HL-60 (cell line): ENCODE results near the gene DPYSL5.

Experiments used
- DNase-seq, 2 experiments: peaks; one replicate each; pipeline ENCODE4 v3.0.0-alpha.2; 2010 to 2020; ENCODE audit warnings: low read depth in 1 of 2, low spot score in 1 of 2
- H3K27ac ChIP-seq: fragments of 250-450 bp; sonication (Bioruptor Pico); replicated peaks from 2 replicates; pipeline ENCODE4 v1.5.1; 2020; ENCODE audit warnings: mild to moderate bottlenecking, moderate library complexity
- H3K27me3 ChIP-seq: fragments of 250-450 bp; sonication (Bioruptor Pico); 2 replicates; pipeline ENCODE4 v1.5.1; 2021; ENCODE audit warnings: mild to moderate bottlenecking, moderate library complexity; ENCODE audit not compliant: insufficient read depth, poor library complexity, severe bottlenecking
- H3K4me3 ChIP-seq: replicated peaks from 2 replicates; pipeline ENCODE4 v1.5.1; 2011; ENCODE audit warnings: mild to moderate bottlenecking, control low read depth, low read length; ENCODE audit not compliant: insufficient read depth
- GABPA ChIP-seq: IDR thresholded peaks from 2 replicates; pipeline ENCODE4 v1.6.1; 2012; ENCODE audit warnings: low read depth
- POLR2AphosphoS5 ChIP-seq: IDR thresholded peaks from 2 replicates; pipeline ENCODE4 v1.6.1; 2012; ENCODE audit warnings: low read depth
- SPI1 ChIP-seq: IDR thresholded peaks from 2 replicates; pipeline ENCODE4 v1.6.1; 2012; ENCODE audit warnings: low read depth, mild to moderate bottlenecking, borderline replicate concordance
- TF ChIP-seq, protein P1 (sequence below): IDR thresholded peaks from 2 replicates; pipeline ENCODE4 v1.6.1; 2012; ENCODE audit warnings: low read depth; ENCODE audit not compliant: insufficient replicate concordance
- TF ChIP-seq, protein P2 (sequence below): IDR thresholded peaks from one replicate; pipeline ENCODE4 v1.5.1; 2011; ENCODE audit warnings: low read length, control low read depth, inconsistent platforms; ENCODE audit not compliant: insufficient read depth

DPYSL5 gene

DNA sequence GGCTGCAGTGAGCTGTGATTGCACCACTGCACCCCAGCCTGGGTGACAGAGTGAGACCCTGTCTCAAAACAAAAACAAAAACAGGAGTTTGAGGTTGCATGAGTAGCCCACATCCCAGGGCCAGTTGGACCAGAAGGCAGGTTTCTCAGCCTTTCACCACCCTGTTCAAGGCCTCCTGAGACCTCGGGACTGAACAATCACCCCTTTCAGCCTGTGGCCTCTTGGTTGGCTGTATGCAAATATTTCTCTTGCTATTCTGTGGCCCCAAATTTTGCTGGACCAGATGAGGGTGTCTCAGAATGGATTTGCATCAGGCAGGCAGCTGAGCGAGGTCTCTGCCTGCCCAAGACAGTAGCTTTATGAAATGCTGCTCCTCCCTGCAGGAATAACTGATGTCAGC, 56.9 kb downstream of the DPYSL5 start:
- H3K4me3 ChIP-seq, result no peak overlapping the region
- no peaks in the 10 kb centered on the region for H3K27me3 ChIP-seq
- no peak for DNase-seq

DNA sequence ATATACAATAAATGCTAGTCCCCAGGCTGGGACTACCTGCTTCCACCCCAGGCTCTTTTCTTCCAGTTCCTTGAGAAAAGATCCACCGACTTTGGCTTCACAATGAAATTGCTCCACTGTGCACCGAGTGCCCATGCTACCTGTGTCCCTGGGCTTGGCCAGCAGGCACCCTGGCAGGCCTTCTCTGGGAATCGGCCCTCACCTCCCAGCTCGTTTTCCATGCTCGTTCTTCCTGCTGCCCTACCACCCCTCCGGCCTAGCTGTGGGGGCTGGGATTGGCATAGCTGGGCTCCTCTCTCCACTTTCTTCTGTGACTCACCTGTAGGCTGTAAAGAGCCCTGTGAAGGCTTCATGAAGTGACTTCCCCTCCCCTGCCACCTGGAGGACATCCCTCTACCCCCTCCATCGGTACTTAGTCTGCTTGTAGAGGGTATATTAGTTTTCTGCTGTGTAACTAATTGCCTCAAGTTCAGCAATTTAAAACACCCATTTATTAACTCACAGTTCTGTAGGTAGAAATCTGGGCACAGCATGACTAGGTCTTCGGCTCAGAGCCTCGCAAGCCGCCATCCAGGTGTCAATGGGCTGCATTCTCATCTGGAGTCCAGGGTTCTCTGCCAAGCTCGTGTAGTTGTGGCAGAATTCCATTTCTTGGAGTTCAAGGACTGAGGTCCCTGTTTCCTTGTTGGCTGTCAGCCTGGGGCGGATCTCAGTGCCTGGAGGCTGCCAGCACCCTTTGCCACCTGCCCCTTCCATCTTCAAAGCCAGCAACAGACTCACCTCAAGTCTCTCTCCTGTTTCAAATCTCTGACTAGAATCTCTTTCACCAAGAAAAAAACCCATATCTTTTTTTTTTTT, 57.6 kb downstream of the DPYSL5 start:
- Histone ChIP-seq H3K27ac (no peak overlapping the region), H3K27me3 (no peaks in the 10 kb centered on the region), H3K4me3 (no peak overlapping the region)
- no peak for DNase-seq
- TF ChIP-seq, protein P1, sequence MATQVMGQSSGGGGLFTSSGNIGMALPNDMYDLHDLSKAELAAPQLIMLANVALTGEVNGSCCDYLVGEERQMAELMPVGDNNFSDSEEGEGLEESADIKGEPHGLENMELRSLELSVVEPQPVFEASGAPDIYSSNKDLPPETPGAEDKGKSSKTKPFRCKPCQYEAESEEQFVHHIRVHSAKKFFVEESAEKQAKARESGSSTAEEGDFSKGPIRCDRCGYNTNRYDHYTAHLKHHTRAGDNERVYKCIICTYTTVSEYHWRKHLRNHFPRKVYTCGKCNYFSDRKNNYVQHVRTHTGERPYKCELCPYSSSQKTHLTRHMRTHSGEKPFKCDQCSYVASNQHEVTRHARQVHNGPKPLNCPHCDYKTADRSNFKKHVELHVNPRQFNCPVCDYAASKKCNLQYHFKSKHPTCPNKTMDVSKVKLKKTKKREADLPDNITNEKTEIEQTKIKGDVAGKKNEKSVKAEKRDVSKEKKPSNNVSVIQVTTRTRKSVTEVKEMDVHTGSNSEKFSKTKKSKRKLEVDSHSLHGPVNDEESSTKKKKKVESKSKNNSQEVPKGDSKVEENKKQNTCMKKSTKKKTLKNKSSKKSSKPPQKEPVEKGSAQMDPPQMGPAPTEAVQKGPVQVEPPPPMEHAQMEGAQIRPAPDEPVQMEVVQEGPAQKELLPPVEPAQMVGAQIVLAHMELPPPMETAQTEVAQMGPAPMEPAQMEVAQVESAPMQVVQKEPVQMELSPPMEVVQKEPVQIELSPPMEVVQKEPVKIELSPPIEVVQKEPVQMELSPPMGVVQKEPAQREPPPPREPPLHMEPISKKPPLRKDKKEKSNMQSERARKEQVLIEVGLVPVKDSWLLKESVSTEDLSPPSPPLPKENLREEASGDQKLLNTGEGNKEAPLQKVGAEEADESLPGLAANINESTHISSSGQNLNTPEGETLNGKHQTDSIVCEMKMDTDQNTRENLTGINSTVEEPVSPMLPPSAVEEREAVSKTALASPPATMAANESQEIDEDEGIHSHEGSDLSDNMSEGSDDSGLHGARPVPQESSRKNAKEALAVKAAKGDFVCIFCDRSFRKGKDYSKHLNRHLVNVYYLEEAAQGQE, result no peak
- no peak for TF ChIP-seq GABPA
- no peak for TF ChIP-seq SPI1
- TF ChIP-seq, protein P2, sequence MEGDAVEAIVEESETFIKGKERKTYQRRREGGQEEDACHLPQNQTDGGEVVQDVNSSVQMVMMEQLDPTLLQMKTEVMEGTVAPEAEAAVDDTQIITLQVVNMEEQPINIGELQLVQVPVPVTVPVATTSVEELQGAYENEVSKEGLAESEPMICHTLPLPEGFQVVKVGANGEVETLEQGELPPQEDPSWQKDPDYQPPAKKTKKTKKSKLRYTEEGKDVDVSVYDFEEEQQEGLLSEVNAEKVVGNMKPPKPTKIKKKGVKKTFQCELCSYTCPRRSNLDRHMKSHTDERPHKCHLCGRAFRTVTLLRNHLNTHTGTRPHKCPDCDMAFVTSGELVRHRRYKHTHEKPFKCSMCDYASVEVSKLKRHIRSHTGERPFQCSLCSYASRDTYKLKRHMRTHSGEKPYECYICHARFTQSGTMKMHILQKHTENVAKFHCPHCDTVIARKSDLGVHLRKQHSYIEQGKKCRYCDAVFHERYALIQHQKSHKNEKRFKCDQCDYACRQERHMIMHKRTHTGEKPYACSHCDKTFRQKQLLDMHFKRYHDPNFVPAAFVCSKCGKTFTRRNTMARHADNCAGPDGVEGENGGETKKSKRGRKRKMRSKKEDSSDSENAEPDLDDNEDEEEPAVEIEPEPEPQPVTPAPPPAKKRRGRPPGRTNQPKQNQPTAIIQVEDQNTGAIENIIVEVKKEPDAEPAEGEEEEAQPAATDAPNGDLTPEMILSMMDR, result no peak
- no peak for TF ChIP-seq POLR2AphosphoS5

More for the DNA sequence above, 56.9 kb downstream of the DPYSL5 start:
- H3K27ac ChIP-seq, result no peak overlapping the region
- TF ChIP-seq SPI1, result no peak
- TF ChIP-seq, protein P2, result no peak
- TF ChIP-seq, protein P1, result no peak
- TF ChIP-seq GABPA, result no peak
- no peak for TF ChIP-seq POLR2AphosphoS5

DNA sequence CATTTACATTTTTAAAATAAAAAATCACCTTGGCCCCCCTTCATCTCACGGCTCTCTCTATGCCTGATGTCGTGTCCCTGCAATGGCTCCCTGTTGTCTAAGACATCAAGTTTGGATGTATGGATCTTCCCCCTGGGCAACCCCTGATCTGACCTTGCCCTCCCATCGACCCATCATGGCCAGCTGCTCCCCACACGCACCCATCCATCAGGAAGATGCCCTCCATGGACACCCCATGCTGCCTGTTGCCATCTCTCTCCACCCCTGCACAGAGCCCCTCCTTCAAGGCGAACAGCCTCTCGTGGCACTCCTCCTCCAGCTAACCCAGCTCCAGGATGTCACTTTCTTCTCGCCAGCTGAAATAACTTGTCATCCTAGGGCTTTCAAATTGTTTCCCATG, 59.5 kb downstream of the DPYSL5 start:
- H3K27me3 ChIP-seq, result no peaks in the 10 kb centered on the region
- H3K4me3 ChIP-seq, result no peak overlapping the region
- H3K27ac ChIP-seq, result no peak overlapping the region
- TF ChIP-seq, protein P2, result no peak
- TF ChIP-seq POLR2AphosphoS5 (no peak), SPI1 (no peak), GABPA (no peak)
- TF ChIP-seq, protein P1, result no peak
- DNase-seq, result no peak
